Activated CD4-positive, alpha-beta T cell treated with anti-CD3 and anti-CD28 coated beads, Interleukin-2, amount 50 U/mL, for 24 hours (primary cell): ENCODE data around the gene PYY.

ENCODE experiments used
- DNase-seq, 2 donors: peaks; one replicate each; pipeline ENCODE4 v3.0.0-alpha.2; 2020; ENCODE audit warnings: low read depth in 1 of 2, low spot score in 1 of 2

Gene PYY

DNA sequence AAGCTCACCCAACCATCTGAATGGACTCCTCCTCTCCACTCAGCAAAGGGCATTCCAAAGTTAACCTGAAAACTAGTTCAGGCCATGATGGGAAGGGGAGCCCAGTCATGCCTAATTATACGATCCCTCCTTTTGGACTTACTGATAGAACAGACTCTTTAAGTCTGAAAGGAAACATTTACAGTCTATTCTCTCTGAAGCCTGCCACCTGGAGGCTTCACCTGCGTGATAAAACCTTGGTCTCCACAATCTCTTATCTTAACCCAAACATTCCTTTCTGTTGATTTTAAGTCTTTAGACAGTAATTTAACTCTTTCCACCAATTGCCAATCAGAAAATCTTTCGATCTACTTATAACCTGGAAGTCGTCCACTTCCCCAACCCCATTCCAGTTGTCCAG, 37.4 kb downstream of the PYY start:
- no peak for DNase-seq

DNA sequence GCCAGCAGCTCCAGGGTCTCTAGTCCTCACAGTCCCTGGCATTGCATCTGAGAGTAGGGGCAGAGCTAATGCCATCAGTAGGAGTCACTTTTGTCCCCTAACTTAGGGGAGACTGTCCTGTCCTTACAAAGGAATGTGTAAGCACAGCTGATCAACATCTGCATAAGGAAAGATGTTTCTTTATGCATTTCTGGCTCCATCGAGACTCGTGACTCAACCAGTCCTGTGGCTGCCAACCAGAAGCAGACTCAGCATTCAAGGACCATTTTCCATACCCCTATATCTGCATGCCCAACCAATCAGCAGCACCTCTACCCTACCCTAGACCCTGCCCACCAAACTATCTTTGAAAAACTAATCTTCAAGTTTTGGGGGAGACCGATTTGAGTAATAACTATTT, 38.2 kb downstream of the PYY start:
- DNase-seq = no peak

DNA sequence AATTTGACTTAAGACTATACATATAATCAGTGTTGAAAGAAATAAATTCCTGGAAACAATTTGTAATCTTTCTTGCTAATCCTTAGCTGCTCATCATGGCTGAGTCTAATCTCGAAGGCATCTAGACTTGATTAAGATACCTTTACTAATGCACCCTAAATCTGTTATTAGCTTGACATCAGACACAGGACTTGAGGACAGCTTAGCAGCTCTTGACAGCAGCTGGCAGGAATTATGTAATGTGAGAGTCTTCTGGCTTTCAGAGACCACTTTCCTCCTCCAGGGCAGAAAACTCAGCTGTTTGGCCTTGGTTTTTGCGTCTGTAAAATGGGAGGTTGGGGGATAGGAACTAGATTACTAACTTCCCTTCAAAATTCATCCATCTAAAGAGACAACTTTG, 39.3 kb downstream of the PYY start:
- no peak for DNase-seq

DNA sequence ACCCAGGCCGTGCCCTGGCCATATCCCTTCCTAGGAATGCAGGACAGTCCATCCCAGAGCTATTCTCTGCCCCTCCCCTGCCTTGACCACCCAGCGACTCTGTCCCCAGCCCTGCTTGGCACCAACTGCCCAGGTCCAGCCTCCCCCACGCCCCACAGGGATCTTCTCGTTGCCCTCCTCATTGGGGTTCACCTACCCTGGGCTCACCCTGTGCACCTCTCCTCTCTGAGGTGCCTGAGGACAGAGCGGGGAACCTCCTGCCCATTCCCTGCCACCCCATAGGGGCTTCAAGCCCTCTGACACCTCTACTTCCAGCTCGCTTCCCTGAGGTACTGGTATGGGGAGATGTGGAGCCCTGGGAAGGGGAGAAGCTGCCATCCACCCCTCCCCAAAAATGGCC, 40.2 kb downstream of the PYY start:
- no peak for DNase-seq

DNA sequence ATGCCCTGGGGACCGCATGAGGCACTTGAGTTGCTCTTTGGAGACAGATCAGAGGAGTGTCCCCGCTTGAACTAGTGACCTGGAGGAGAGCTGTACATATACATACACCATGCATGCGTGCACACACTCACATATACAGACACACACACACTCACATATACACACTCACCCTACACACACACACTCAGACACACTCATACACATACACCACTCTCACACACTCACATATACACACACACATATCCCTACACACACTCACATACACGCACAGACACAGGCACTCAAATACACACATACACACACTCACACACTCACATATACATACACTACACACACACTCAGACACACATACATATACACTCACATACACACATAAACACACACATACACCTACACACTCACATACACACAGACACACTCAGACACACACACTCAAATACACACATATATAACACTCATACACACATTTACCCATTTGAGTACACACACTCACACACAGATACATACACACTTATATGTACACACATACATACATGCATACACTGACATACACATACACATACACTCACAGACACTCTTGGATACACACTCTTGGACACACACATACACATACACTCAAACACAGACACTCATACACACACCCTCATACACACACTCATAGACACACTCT, 41.0 kb downstream of the PYY start:
- no peak for DNase-seq

DNA sequence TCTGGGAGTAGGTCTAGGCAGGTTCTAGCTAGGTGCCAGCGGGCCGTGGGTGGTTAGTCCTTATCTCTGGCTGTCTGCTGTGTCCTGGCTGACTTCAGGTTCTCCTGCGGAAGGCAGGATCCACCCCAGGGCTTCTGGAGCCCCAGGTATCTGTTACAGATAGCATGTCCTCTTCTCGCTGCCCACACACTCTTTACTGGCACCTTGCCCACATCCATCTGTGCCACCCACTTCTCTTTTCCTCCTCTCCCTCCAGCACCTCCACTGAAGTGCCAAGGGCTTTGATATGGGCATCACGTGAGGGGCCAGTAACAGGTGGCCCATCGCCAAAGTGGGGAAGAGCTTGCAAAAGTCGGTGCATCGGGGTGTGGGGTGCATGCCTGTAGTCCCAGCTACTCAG, 41.8 kb downstream of the PYY start:
- no peak for DNase-seq

DNA sequence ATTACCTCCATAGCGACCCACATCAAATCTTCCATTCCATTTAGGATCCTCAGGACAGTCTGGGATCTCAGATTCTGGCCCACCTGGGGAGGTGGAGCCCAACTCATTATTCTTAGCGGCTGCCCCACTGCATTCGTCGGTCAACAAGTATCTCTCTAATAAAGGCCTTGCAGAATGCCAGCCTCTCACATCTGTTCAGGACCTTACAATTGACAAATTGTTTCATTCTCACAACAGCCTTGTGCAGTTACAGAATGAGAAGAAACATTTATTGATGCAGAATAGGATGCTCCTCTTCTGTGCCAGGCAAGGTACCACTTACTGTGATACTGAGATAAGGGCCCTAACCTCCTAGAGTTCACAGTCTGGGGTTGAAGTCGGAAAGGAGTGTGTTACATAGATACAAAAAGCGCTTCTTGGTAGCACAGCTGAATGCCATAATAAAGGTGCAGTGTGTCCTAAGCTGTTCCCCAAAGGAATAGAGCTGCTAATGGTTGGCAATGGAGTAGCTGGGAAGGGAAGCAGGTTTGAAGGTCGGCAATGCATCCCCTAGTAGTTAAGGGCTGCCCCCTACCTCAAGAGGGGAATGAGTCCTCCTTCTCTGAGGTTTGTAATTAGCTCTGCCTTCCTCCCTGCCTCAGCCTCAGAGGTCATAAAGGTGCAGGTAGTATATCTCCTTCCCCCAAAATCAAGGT, 44.1 kb downstream of the PYY start:
- no peak for DNase-seq

DNA sequence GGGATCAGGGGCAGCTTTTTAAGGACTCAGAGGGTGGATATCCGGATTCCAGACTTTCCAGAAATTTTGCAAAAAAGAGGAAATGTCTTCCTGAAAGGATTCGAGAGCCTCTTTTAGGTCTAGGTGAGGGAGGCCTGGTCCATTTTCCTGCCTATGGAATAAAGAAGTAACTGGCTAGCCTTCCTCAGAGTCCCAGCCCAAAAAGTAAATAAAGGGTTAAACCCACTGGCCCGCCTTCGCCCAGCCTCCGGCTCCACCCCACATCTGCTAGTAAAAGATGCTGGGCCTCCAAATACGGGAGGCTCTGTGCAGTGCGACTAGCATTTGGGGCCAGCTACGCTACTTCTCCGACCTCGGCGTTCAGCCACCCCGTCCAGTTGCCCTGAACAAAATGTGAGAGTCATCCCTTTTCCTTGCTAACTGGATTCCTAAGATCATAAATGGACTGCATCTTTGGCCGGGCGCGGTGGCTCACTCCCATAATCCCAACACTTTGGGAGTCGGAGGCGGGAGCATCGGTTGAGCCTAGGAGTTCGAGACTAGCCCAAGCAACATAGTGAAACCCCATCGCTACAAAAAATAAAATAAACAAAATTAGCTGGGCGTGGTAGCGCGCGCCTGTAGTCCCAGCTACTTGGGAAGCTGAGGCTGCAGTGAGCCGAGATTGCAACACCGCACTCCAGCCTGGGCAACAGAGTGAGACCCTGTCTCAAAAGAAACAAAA, 45.6 kb downstream of the PYY start:
- DNase-seq = peak in 1 of 2 donors; percentile 42

DNA sequence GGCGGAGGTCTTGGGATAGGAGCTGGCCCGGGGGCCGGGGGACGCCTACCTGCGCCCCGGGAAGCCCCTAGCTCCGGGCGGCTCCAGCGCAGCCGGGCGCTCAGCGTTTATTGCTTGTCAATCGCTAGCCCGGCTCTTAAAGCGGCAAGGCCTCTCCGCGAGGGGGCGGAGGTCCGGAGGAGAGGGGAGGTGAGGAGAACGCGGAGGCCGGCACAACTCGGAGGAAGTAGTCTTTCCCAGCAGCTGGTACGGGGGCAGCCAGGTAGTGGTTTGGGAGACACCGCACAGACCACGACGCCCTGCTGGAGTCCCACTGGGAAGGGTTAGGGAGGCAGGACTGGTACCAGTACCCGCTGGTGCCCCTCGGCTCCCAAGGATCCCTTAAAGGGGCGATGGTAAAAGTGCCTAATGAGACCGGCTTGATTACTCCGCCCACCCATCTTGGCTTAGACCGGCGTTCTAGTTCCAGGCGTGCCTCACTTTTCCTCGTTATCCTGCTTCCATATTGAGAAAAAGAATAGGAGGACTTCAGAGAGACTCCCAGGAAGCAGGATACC, 46.2 kb downstream of the PYY start, which contains the start of gene MPP2:
MPP2 (minus strand) TSS at position 112 of the 557 bp plus-strand sequence. CDS start 3,076 bp downstream, outside the sequence.
- DNase-seq = peak in 1 of 2 donors; percentile 21

DNA sequence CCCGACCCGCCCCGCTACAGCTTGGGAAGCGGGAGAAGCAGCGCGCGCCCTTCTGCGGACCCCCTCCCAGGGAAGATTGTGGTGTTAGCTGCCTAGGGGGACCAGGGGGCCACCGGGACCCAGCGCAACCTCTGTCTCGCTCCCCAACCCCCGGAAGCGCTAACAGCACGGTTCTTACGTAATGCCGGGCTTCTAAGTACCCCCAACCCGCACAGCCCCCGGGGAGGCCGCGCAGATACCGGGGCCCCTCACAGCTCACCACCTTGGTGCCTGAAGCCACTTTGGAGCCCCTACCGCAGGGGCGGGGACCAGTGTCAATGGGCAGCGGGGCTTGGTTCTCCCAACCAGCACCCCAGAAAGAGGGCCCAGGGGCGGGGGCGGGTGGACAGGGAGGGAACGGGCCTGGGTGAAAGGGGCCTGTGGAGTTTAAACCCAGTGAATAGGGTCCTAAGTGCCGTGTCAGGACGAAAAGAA, 46.8 kb downstream of the PYY start:
- DNase-seq = no peak

DNA sequence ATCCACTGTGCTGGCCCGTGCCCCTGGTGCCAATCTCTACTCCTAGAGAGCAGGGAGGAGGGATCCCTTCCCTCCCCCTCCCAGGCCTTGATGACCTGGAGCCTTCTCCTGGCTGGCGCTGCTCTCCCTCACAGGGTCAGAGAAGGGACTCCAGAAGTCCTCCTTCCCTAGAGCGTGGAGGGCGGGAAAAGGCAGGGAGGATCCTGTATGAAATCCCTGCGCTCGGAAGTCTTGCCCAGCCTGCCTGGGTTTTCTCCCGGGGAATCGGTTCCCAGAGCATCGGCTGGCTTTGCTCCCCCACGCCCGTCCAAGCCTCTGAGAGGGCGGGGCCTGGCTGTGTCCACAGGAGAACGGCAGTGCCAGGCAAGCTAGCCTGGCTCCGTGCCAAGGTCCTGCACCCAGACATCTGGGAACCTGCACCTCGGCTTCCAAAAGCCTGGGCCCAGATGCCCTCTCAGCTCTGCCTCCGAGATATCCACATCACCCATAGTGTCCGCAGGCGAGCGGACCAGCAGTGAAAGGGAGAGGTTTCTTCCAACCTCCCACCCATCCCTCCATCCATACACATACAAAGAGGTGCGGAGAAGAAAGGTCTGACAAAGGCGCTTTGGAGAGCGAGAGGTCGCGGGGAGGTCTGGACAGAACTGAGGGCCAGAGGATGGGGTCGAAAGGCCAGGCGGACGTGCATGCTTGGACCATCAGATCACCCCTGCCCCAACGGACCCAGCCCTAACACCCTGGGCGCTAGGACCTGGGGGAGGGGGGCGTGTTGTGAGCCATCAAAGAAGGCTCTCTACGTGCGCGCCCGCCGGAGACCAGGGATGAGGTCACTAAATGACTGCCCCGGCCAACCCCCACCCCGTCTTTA, 47.5 kb downstream of the PYY start:
- no peak for DNase-seq

DNA sequence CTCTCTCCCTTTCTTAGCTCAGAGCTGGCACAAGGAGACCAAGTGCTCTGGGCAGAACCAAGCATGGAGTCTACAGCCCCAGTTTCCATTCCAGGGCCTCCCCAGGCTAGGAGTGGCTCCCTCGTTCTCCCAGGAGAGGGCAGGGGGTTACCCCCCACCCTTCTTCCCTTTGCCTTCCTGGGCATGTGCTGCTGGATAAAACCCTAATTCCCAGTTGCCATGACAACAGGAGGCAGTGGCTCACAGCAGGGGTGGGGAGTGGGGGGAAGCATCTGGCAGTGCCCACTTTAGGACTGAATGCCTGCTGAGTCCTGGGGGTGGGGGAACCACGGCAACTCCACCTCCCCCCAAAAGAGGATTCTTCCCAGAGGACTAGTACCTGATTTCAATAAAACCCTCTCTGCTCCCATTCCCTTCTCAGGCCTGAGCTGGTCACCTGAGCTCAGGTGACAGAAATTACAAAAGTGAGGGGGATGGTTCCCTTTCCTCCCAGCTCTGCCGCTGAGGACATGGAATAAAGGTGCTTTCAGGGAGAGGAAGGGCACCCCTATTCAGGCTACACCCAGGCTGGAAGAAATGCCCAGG, 48.2 kb downstream of the PYY start:
- no peak for DNase-seq
